ENCODE results near the gene GDF7. TPM values are rescaled to one million over a fixed set of nuclear protein-coding genes. Genes with fewer than 3 reads are reported as not detected.

GDF7 gene
- total RNA-seq, 1 donor from 2014 or later: under 0.01 TPM

GRCh38 chr2:20693317-20693716, 26.4 kb downstream of the GDF7 start:
- Histone ChIP-seq H3K36me3 (ENCODE audit: control insufficient read depth, insufficient read depth, low read length) (peaks cover 1% of the 10 kb centered on the region), H3K4me3 (ENCODE audit: low read depth, low read length) (no peak overlapping the region), H3K27me3 (ENCODE audit: control insufficient read depth, insufficient read depth, low read length) (no peaks in the 10 kb centered on the region)
- FAIRE-seq: no peak
- DNase-seq (ENCODE audit: low read depth): no peak
- no peak for TF ChIP-seq CTCF (IDR thresholded peaks at IDR 0.05; ENCODE audit: insufficient read depth, low read length, severe bottlenecking)

- DNase-seq (ENCODE audit: low read depth) (no peak), FAIRE-seq (no peak)
Observed at GRCh38 chr2:20696366-20696765, 29.4 kb downstream of the GDF7 start.

GRCh38 chr2:20697322-20697934, 30.5 kb downstream of the GDF7 start:
- DNase-seq (ENCODE audit: low read depth) (no peak), FAIRE-seq (no peak)
- Histone ChIP-seq H3K27me3 (ENCODE audit: control insufficient read depth, insufficient read depth, low read length) (no peaks in the 10 kb centered on the region), H3K4me3 (ENCODE audit: low read depth, low read length) (no peak overlapping the region), H3K36me3 (ENCODE audit: control insufficient read depth, insufficient read depth, low read length) (peaks cover 3% of the 10 kb centered on the region)
- no peak for TF ChIP-seq CTCF (IDR thresholded peaks at IDR 0.05; ENCODE audit: insufficient read depth, low read length, severe bottlenecking)

More at GRCh38 chr2:20696366-20696765, 29.4 kb downstream of the GDF7 start:
- no peak for TF ChIP-seq CTCF (IDR thresholded peaks at IDR 0.05; ENCODE audit: insufficient read depth, low read length, severe bottlenecking)
- Histone ChIP-seq H3K4me3 (ENCODE audit: low read depth, low read length) (no peak overlapping the region), H3K36me3 (ENCODE audit: control insufficient read depth, insufficient read depth, low read length) (peaks cover 3% of the 10 kb centered on the region), H3K27me3 (ENCODE audit: control insufficient read depth, insufficient read depth, low read length) (no peaks in the 10 kb centered on the region)

- FAIRE-seq (no peak), DNase-seq (ENCODE audit: low read depth) (no peak)
- no peaks in the 10 kb centered on the region for H3K27me3 ChIP-seq (ENCODE audit: control insufficient read depth, insufficient read depth, low read length)
- no peak overlapping the region for H3K4me3 ChIP-seq (ENCODE audit: low read depth, low read length)
- no peak for TF ChIP-seq CTCF (IDR thresholded peaks at IDR 0.05; ENCODE audit: insufficient read depth, low read length, severe bottlenecking)
- H3K36me3 ChIP-seq (ENCODE audit: control insufficient read depth, insufficient read depth, low read length): peaks cover 3% of the 10 kb centered on the region
Observed at GRCh38 chr2:20698916-20699613, 32.1 kb downstream of the GDF7 start.

- Histone ChIP-seq H3K4me3 (ENCODE audit: low read depth, low read length) (no peak overlapping the region), H3K27me3 (ENCODE audit: control insufficient read depth, insufficient read depth, low read length) (no peaks in the 10 kb centered on the region), H3K36me3 (ENCODE audit: control insufficient read depth, insufficient read depth, low read length) (peaks cover 1% of the 10 kb centered on the region)
- no peak for DNase-seq (ENCODE audit: low read depth)
- no peak for TF ChIP-seq CTCF (IDR thresholded peaks at IDR 0.05; ENCODE audit: insufficient read depth, low read length, severe bottlenecking)
- no peak for FAIRE-seq
Observed at GRCh38 chr2:20702563-20702962, 35.6 kb downstream of the GDF7 start.
